H1 (cell line): Measurements from ENCODE around the gene THADA. TPM values are rescaled to one million over a fixed set of nuclear protein-coding genes. Genes with fewer than 3 reads are reported as not detected.

Experiments used
- CTCF ChIA-PET: fragments of 300-600 bp; sonication (Branson Sonifier 250); formaldehyde crosslinking; loops from one replicate; lab custom pipeline; 2021; ENCODE audit not compliant: partially characterized antibody; lab: Charles Lee
- POLR2A ChIA-PET: fragments of 300-600 bp; sonication (Branson Sonifier 250); formaldehyde crosslinking; loops from one replicate; lab custom pipeline; 2021; ENCODE audit warnings: inconsistent platforms; ENCODE audit not compliant: partially characterized antibody; lab: Charles Lee
- DNase-seq, 2 experiments: peaks; one replicate each; pipeline versions ENCODE4 v3.0.0 to v3.0.0-alpha.2; 2010 to 2022; ENCODE audit warnings: low spot score in 2 of 2, low read depth in 1 of 2, mixed read lengths in 1 of 2
- FAIRE-seq: peaks from 2 replicates; lab custom pipeline; 2011; peaks lifted over from hg19 to GRCh38; lab: Jason Lieb, UNC
- H2AFZ ChIP-seq: 2 replicates; pipeline ENCODE4 v1.8.1; 2012; ENCODE audit warnings: low read length, inconsistent platforms
- H2AK5ac ChIP-seq: 2 replicates; pipeline ENCODE4 v1.6.1; 2013; ENCODE audit warnings: low read depth, low read length
- H2BK120ac ChIP-seq: replicated peaks from 2 replicates; pipeline ENCODE3; 2013; ENCODE audit warnings: low read depth, low read length, inconsistent platforms
- H2BK12ac ChIP-seq: 2 replicates; pipeline ENCODE4 v1.6.1; 2013; ENCODE audit warnings: low read depth, low read length
- H2BK15ac ChIP-seq: 2 replicates; pipeline ENCODE4 v1.6.1; 2013; ENCODE audit warnings: low read length
- H2BK20ac ChIP-seq: 2 replicates; pipeline ENCODE4 v1.6.1; 2013; ENCODE audit warnings: low read length
- H2BK5ac ChIP-seq: 2 replicates; pipeline ENCODE4 v1.6.1; 2013; ENCODE audit warnings: low read depth, low read length
- H3K14ac ChIP-seq: 2 replicates; pipeline ENCODE4 v1.6.1; 2013; ENCODE audit warnings: inconsistent platforms; ENCODE audit not compliant: insufficient read length
- H3K18ac ChIP-seq: 2 replicates; pipeline ENCODE4 v1.6.1; 2013; ENCODE audit warnings: low read length; ENCODE audit errors: extremely low read depth
- H3K23ac ChIP-seq: 2 replicates; pipeline ENCODE4 v1.6.1; 2013; ENCODE audit warnings: inconsistent platforms; ENCODE audit not compliant: insufficient read length
- H3K23me2 ChIP-seq: 2 replicates; pipeline ENCODE4 v1.6.1; 2013; ENCODE audit warnings: low read depth, low read length
- H3K27ac ChIP-seq: 2 replicates; pipeline ENCODE4 v1.6.1; 2011; ENCODE audit warnings: low read depth, low read length, inconsistent platforms
- H3K27me3 ChIP-seq, 4 experiments: replicated peaks in 1 of 4; 1 replicate in 1 of 4; 2 replicates in 3 of 4; pipeline versions ENCODE4 v1.6.1 to v1.8.1; 2011 to 2013; ENCODE audit warnings: low read length in 3 of 4, mild to moderate bottlenecking in 3 of 4, inconsistent platforms in 2 of 4, mixed read lengths in 2 of 4, moderate library complexity in 1 of 4; ENCODE audit not compliant: control insufficient read depth in 3 of 4, insufficient read depth in 3 of 4; ENCODE audit errors: extremely low read depth in 1 of 4
- H3K36me3 ChIP-seq, 4 experiments: 2 replicates each; pipeline versions ENCODE4 v1.6.1 to v1.8.1; 2011 to 2013; ENCODE audit warnings: mild to moderate bottlenecking in 4 of 4, low read length in 3 of 4, moderate library complexity in 2 of 4, control low read depth in 1 of 4, inconsistent platforms in 1 of 4; ENCODE audit not compliant: insufficient read depth in 4 of 4, control insufficient read depth in 2 of 4
- H3K4ac ChIP-seq: replicated peaks from 2 replicates; pipeline ENCODE3; 2013; ENCODE audit warnings: low read length, low read depth, mixed read lengths, inconsistent platforms; ENCODE audit not compliant: insufficient read length
- H3K4me1 ChIP-seq, 4 experiments: replicated peaks in 1 of 4; 1 replicate in 1 of 4; 2 replicates in 3 of 4; pipeline versions ENCODE4 v1.6.1 to v1.8.1; 2011 to 2013; ENCODE audit warnings: low read length in 3 of 4, inconsistent platforms in 2 of 4, mixed read lengths in 1 of 4; ENCODE audit not compliant: insufficient read depth in 4 of 4, control insufficient read depth in 3 of 4
- H3K4me2 ChIP-seq, 2 experiments: 2 replicates each; pipeline versions ENCODE4 v1.6.1 to v1.8.1; 2011 to 2013; ENCODE audit warnings: low read depth in 2 of 2, low read length in 2 of 2, control low read depth in 1 of 2, inconsistent platforms in 1 of 2, mild to moderate bottlenecking in 1 of 2; ENCODE audit not compliant: insufficient read depth in 1 of 2
- H3K4me3 ChIP-seq, 4 experiments: fragments of 200-600, 300-600 bp in 1 of 4; sonication (generic), shearing (Covaris generic), sonication (Bioruptor Twin) in 1 of 4; 2 replicates each; pipeline versions ENCODE4 v1.5.1 to v1.8.1; 2011 to 2016; ENCODE audit warnings: low read length in 4 of 4, low read depth in 3 of 4, control low read depth in 2 of 4, inconsistent platforms in 2 of 4, mild to moderate bottlenecking in 2 of 4, mixed read lengths in 1 of 4, moderate library complexity in 1 of 4; ENCODE audit not compliant: insufficient read depth in 2 of 4; ENCODE audit errors: extremely low read depth in 1 of 4
- H3K56ac ChIP-seq: replicated peaks from 2 replicates; pipeline ENCODE3; 2013; ENCODE audit warnings: low read depth, mild to moderate bottlenecking, mixed read lengths, low read length, inconsistent platforms; ENCODE audit not compliant: insufficient read length
- H3K79me1 ChIP-seq: 2 replicates; pipeline ENCODE4 v1.6.1; 2013; ENCODE audit warnings: low read depth, low read length, control low read depth
- H3K79me2 ChIP-seq, 2 experiments: 2 replicates each; pipeline versions ENCODE4 v1.6.1 to v1.8.1; 2012 to 2013; ENCODE audit warnings: low read length in 2 of 2, mild to moderate bottlenecking in 2 of 2, inconsistent platforms in 1 of 2; ENCODE audit not compliant: insufficient read depth in 2 of 2, control insufficient read depth in 1 of 2
- H3K9ac ChIP-seq, 4 experiments: replicated peaks in 1 of 4; 1 replicate in 1 of 4; 2 replicates in 3 of 4; pipeline versions ENCODE4 v1.6.1 to v1.8.1; 2011 to 2013; ENCODE audit warnings: low read depth in 3 of 4, low read length in 3 of 4, control low read depth in 2 of 4, mild to moderate bottlenecking in 2 of 4, moderate library complexity in 2 of 4, inconsistent platforms in 1 of 4; ENCODE audit errors: extremely low read depth in 1 of 4
- H3K9me3 ChIP-seq, 2 experiments: 2 replicates each; pipeline versions ENCODE4 v1.6.1 to v1.8.1; 2012 to 2013; ENCODE audit warnings: mild to moderate bottlenecking in 2 of 2, moderate library complexity in 2 of 2, control low read depth in 1 of 2, inconsistent platforms in 1 of 2, low read depth in 1 of 2, low read length in 1 of 2, mixed read lengths in 1 of 2; ENCODE audit not compliant: insufficient read depth in 2 of 2
- H4K20me1 ChIP-seq, 2 experiments: replicated peaks in 1 of 2; 2 replicates each; pipeline versions ENCODE3 to v1.8.1; 2011 to 2013; ENCODE audit warnings: inconsistent platforms in 2 of 2, low read length in 2 of 2, mild to moderate bottlenecking in 1 of 2; ENCODE audit not compliant: insufficient read depth in 2 of 2, control insufficient read depth in 1 of 2
- H4K5ac ChIP-seq: 2 replicates; pipeline ENCODE4 v1.6.1; 2013; ENCODE audit warnings: low read length, low read depth, mixed read lengths, inconsistent platforms; ENCODE audit not compliant: insufficient read length
- H4K8ac ChIP-seq: 2 replicates; pipeline ENCODE4 v1.8.0; 2013; ENCODE audit warnings: mild to moderate bottlenecking, moderate library complexity, low read length, inconsistent platforms; ENCODE audit not compliant: insufficient read depth; ENCODE audit errors: extremely low read depth
- H4K91ac ChIP-seq: replicated peaks from 2 replicates; pipeline ENCODE3; 2013; ENCODE audit warnings: low read length, mixed read lengths, inconsistent platforms; ENCODE audit not compliant: insufficient read length
- HDAC6 ChIP-seq: IDR thresholded peaks from one replicate; pipeline ENCODE4 v1.7.1; 2012; ENCODE audit warnings: low read depth, mild to moderate bottlenecking, inconsistent platforms, low read length, moderate library complexity
- RNF2 ChIP-seq: fragments of 200-900, 300-1000 bp; sonication (generic); IDR thresholded peaks from 2 replicates; pipeline ENCODE4 v1.7.1; 2016; ENCODE audit warnings: borderline replicate concordance, low read depth, mild to moderate bottlenecking, antibody characterized with exemption, low read length; ENCODE audit not compliant: poor library complexity, severe bottlenecking; ENCODE audit errors: missing control alignments
- SIX5 ChIP-seq: IDR thresholded peaks from 2 replicates; pipeline ENCODE4 v1.6.1; 2011; ENCODE audit warnings: mild to moderate bottlenecking, low read depth, low read length
- SP1 ChIP-seq: IDR thresholded peaks from 2 replicates; pipeline ENCODE4 v1.6.1; 2011; ENCODE audit warnings: low read depth, low read length
- SUZ12 ChIP-seq: fragments of 200-600 bp; sonication (generic); IDR thresholded peaks from 2 replicates; pipeline ENCODE4 v1.6.1; 2012; ENCODE audit warnings: mild to moderate bottlenecking, inconsistent platforms, low read length, moderate library complexity, mixed read lengths
- TBP ChIP-seq: IDR thresholded peaks from 2 replicates; pipeline ENCODE4 v1.6.1; 2011; ENCODE audit warnings: low read depth, low read length, improper control_type of control experiment
- WGBS, 2 experiments: shearing (Covaris generic) in 1 of 2; methylation state at CpG; one replicate each; pipeline versions ENCODE4 v1.1.6 to v1.1.7; 2013 to 2015; ENCODE audit warnings: low lambda C conversion rate in 2 of 2, mixed read lengths in 2 of 2, inconsistent platforms in 1 of 2, low coverage in 1 of 2, missing lambda C conversion rate in 1 of 2; ENCODE audit not compliant: insufficient replicate concordance in 2 of 2, insufficient coverage in 1 of 2, insufficient read length in 1 of 2; ENCODE audit errors: extremely low coverage in 1 of 2, missing lambda C conversion rate in 1 of 2; 5-methylcytosine and 5-hydroxymethylcytosine counted together
- polyA plus RNA-seq, 7 experiments: library from polyadenylated mRNA; depleted of rRNA in 3 of 7; stranded (reverse) in 5 of 7; unstranded in 2 of 7; fragments of >200 nt in 5 of 7; fragments of 200-250 nt in 2 of 7; gene quantifications; 1 replicate in 5 of 7; 2 replicates in 1 of 7; 4 replicates in 1 of 7; pipeline versions ENCODE4 v1.2.1 to v1.2.3, GENCODE V29; 2011 to 2013; ENCODE audit warnings: missing spikeins in 2 of 7, mixed read lengths in 2 of 7
- total RNA-seq: library from RNA; stranded (reverse); fragmentation: NEBNext Ultra II Directional; extraction: Animal tissue kit (Norgen Biotek cat#: 25700); gene quantifications from 2 replicates; pipeline ENCODE4 v1.2.1, GENCODE V29; 2021

The THADA gene
- total and polyA plus RNA-seq, 2 of the 8 experiments (the other 6 are each of a cell fraction or from before 2014, with no cell fraction given), result 22.4 to 26.8 TPM

GRCh38 chr2:43265001-43265400 lies 330.8 kb downstream of the THADA start:
- Histone ChIP-seq H2BK15ac (no peak overlapping the region), H4K91ac (no peak overlapping the region), H2AK5ac (no peak overlapping the region), H3K27ac (no peak overlapping the region), H3K27me3 (no peaks in the 10 kb centered on the region), H2BK20ac (no peak overlapping the region), H3K79me2 (no peaks in the 10 kb centered on the region), H3K14ac (no peak overlapping the region), H3K23me2 (no peaks in the 10 kb centered on the region; the same call in 1 of the 2 replicates), H3K36me3 (no peaks in the 10 kb centered on the region), H2BK120ac (no peak overlapping the region), H3K23ac (no peak overlapping the region), H3K9me3 (no peaks in the 10 kb centered on the region), H3K4me3 (no peak overlapping the region), H3K4me2 (no peak overlapping the region), H3K56ac (no peak overlapping the region), H2BK5ac (no peak overlapping the region), H4K20me1 (no peaks in the 10 kb centered on the region), H3K4me1 (peaks cover 0 to 12% (median 3%) of the 10 kb centered on the region in 4 experiments; a peak in 3 of 7 replicates), H2BK12ac (no peak overlapping the region), H4K8ac (no peak overlapping the region), H3K4ac (no peak overlapping the region), H3K79me1 (no peaks in the 10 kb centered on the region), H2AFZ (no peak overlapping the region), H3K9ac (peak overlapping the region in 1 of 4 experiments; percentile 21; a peak in 1 of 7 replicates), H4K5ac (no peak overlapping the region), H3K18ac (no peak overlapping the region)
- CTCF ChIA-PET, result interaction anchor here (0.7 to 2.1 kb wide), 9 partner anchors 9 to 276 kb away, joined by 3 to 10 read pairs (median 3); no protein-coding TSS in a partner anchor
- DNase-seq (no peak), FAIRE-seq (no peak)
- POLR2A ChIA-PET, result no interaction called here
- WGBS, 2 experiments, result 89% methylated on average over 5 of the region's 5 CpGs; no CpG with 5 or more reads in 1 of the 2 experiments
- TF ChIP-seq TBP (no peak), SIX5 (no peak), RNF2 (no peak), SUZ12 (no peak), HDAC6 (no peak), SP1 (no peak)
